Measurements from ENCODE around the gene COA1.

COA1 gene

GRCh38 chr7:43698460-43699255, 30.7 kb downstream of the COA1 start:
- Histone ChIP-seq H3K9me3 (ENCODE audit: severe bottlenecking) (no peaks in the 10 kb centered on the region), H3K4me1 (ENCODE audit: insufficient read depth, poor library complexity, severe bottlenecking) (peaks cover 55% of the 10 kb centered on the region), H3K36me3 (ENCODE audit: low read depth) (no peaks in the 10 kb centered on the region), H3K4me3 (ENCODE audit: severe bottlenecking) (no peak overlapping the region), H3K27ac (ENCODE audit: poor library complexity, severe bottlenecking) (peak overlapping the region; percentile 18), H3K27me3 (ENCODE audit: insufficient read depth, poor library complexity, severe bottlenecking) (no peaks in the 10 kb centered on the region)
- TF ChIP-seq CTCF (IDR thresholded peaks at IDR 0.05; ENCODE audit: poor library complexity, severe bottlenecking): no peak
- ATAC-seq (ENCODE audit: low read depth): no peak
- DNase-seq (ENCODE audit: low spot score): no peak

- DNase-seq (ENCODE audit: low spot score) (no peak), ATAC-seq (ENCODE audit: low read depth) (no peak)
- H3K4me1 ChIP-seq (ENCODE audit: insufficient read depth, poor library complexity, severe bottlenecking): peaks cover 65% of the 10 kb centered on the region
- peak overlapping the region; percentile 18 for H3K27ac ChIP-seq (ENCODE audit: poor library complexity, severe bottlenecking)
- no peaks in the 10 kb centered on the region for H3K9me3 ChIP-seq (ENCODE audit: severe bottlenecking)
- H3K4me3 ChIP-seq (ENCODE audit: severe bottlenecking): no peak overlapping the region
- TF ChIP-seq CTCF (IDR thresholded peaks at IDR 0.05; ENCODE audit: poor library complexity, severe bottlenecking): no peak
- H3K27me3 ChIP-seq (ENCODE audit: insufficient read depth, poor library complexity, severe bottlenecking): no peaks in the 10 kb centered on the region
- no peaks in the 10 kb centered on the region for H3K36me3 ChIP-seq (ENCODE audit: low read depth)
These were observed 31.6 kb downstream of the COA1 start for GRCh38 chr7:43697690-43698089.

GRCh38 chr7:43695365-43695764, 34.0 kb downstream of the COA1 start:
- Histone ChIP-seq H3K27me3 (ENCODE audit: insufficient read depth, poor library complexity, severe bottlenecking) (no peaks in the 10 kb centered on the region), H3K4me1 (ENCODE audit: insufficient read depth, poor library complexity, severe bottlenecking) (peaks cover 67% of the 10 kb centered on the region), H3K9me3 (ENCODE audit: severe bottlenecking) (no peaks in the 10 kb centered on the region), H3K27ac (ENCODE audit: poor library complexity, severe bottlenecking) (peak overlapping the region; percentile 84), H3K4me3 (ENCODE audit: severe bottlenecking) (no peak overlapping the region), H3K36me3 (ENCODE audit: low read depth) (no peaks in the 10 kb centered on the region)
- ATAC-seq (ENCODE audit: low read depth) (no peak), DNase-seq (ENCODE audit: low spot score) (no peak)
- no peak for TF ChIP-seq CTCF (IDR thresholded peaks at IDR 0.05; ENCODE audit: poor library complexity, severe bottlenecking)

- Histone ChIP-seq H3K36me3 (ENCODE audit: low read depth) (no peaks in the 10 kb centered on the region), H3K4me1 (ENCODE audit: insufficient read depth, poor library complexity, severe bottlenecking) (peaks cover 58% of the 10 kb centered on the region), H3K4me3 (ENCODE audit: severe bottlenecking) (no peak overlapping the region), H3K9me3 (ENCODE audit: severe bottlenecking) (no peaks in the 10 kb centered on the region), H3K27ac (ENCODE audit: poor library complexity, severe bottlenecking) (peak overlapping the region; percentile 84), H3K27me3 (ENCODE audit: insufficient read depth, poor library complexity, severe bottlenecking) (no peaks in the 10 kb centered on the region)
- peak; percentile 89 for ATAC-seq (ENCODE audit: low read depth)
- no peak for TF ChIP-seq CTCF (IDR thresholded peaks at IDR 0.05; ENCODE audit: poor library complexity, severe bottlenecking)
- DNase-seq (ENCODE audit: low spot score): no peak
These were observed 34.9 kb downstream of the COA1 start for GRCh38 chr7:43694399-43694748.

GRCh38 chr7:43693687-43694398, 35.5 kb downstream of the COA1 start:
- Histone ChIP-seq H3K4me1 (ENCODE audit: insufficient read depth, poor library complexity, severe bottlenecking) (peaks cover 53% of the 10 kb centered on the region), H3K9me3 (ENCODE audit: severe bottlenecking) (no peaks in the 10 kb centered on the region), H3K27me3 (ENCODE audit: insufficient read depth, poor library complexity, severe bottlenecking) (no peaks in the 10 kb centered on the region), H3K36me3 (ENCODE audit: low read depth) (no peaks in the 10 kb centered on the region), H3K4me3 (ENCODE audit: severe bottlenecking) (no peak overlapping the region), H3K27ac (ENCODE audit: poor library complexity, severe bottlenecking) (peak overlapping the region; percentile 84)
- ATAC-seq (ENCODE audit: low read depth) (peak; percentile 81), DNase-seq (ENCODE audit: low spot score) (no peak)
- TF ChIP-seq CTCF (IDR thresholded peaks at IDR 0.05; ENCODE audit: poor library complexity, severe bottlenecking): no peak
